B cell (primary cell): ENCODE results near the gene JAK1. TPM values are rescaled to one million over a fixed set of nuclear protein-coding genes. Genes with fewer than 3 reads are reported as not detected.
"Not testable (repeated sequence)": the region's sequence is repeated elsewhere in the genome, so short reads cannot be mapped to it uniquely, and the experiment has no call there.

Source experiments
- ATAC-seq: fragments of 200-7000 bp; cut with Tn5 transposase; one replicate; pipeline ENCODE4 v1.10.0; 2021; ENCODE audit warnings: low read depth, mild to moderate bottlenecking, moderate number of reproducible peaks, moderate library complexity
- CTCF ChIA-PET: fragments of 350-600 bp; sonication (Branson Sonifier 250); formaldehyde crosslinking; loops from one replicate; lab custom pipeline; 2021; ENCODE audit warnings: antibody characterized with exemption, inconsistent platforms; lab: Charles Lee
- POLR2A ChIA-PET: fragments of 350-600 bp; sonication (Branson Sonifier 250); formaldehyde crosslinking; loops from one replicate; lab custom pipeline; 2021; ENCODE audit warnings: antibody characterized with exemption; lab: Charles Lee
- DNase-seq: peaks from one replicate; pipeline ENCODE4 v3.0.0; 2013
- H2AFZ ChIP-seq: 2 replicates; pipeline ENCODE4 v1.6.1; 2012; ENCODE audit warnings: mild to moderate bottlenecking, low read depth, low read length; ENCODE audit not compliant: insufficient read depth, poor library complexity, severe bottlenecking
- H3K27ac ChIP-seq, 2 donors: 1 replicate in 1 of 2; 2 replicates in 1 of 2; pipeline ENCODE4 v1.5.1; 2012 to 2013; ENCODE audit warnings: low read length in 2 of 2, mild to moderate bottlenecking in 2 of 2, moderate library complexity in 1 of 2
- H3K27me3 ChIP-seq, 4 experiments: fragments of 200-600 bp in 1 of 4; sonication (generic) in 1 of 4; replicated peaks in 1 of 4; 1 replicate in 2 of 4; 2 replicates in 2 of 4; pipeline versions ENCODE4 v1.6.1 to v1.7.0; 2013 to 2016; ENCODE audit warnings: low read length in 3 of 4, mild to moderate bottlenecking in 2 of 4, mixed read lengths in 1 of 4, moderate library complexity in 1 of 4; ENCODE audit not compliant: insufficient read depth in 4 of 4, control insufficient read depth in 3 of 4; ENCODE audit errors: control extremely low read depth in 1 of 4
- H3K36me3 ChIP-seq, 2 experiments: replicated peaks in 1 of 2; 1 replicate in 1 of 2; 2 replicates in 1 of 2; pipeline versions ENCODE4 v1.6.1 to v1.7.1; 2013; ENCODE audit warnings: low read length in 1 of 2; ENCODE audit not compliant: insufficient read depth in 2 of 2, control insufficient read depth in 1 of 2; ENCODE audit errors: control extremely low read depth in 1 of 2, extremely low read depth in 1 of 2
- H3K4me1 ChIP-seq, 2 donors: fragments of 200-600 bp in 1 of 2; sonication (generic) in 1 of 2; 1 replicate in 1 of 2; 2 replicates in 1 of 2; pipeline versions ENCODE4 v1.5.1 to v1.6.1; 2013 to 2017; ENCODE audit warnings: low read length in 2 of 2; ENCODE audit not compliant: control insufficient read depth in 2 of 2, insufficient read depth in 2 of 2
- H3K4me2 ChIP-seq: replicated peaks from 2 replicates; pipeline ENCODE3; 2012; ENCODE audit warnings: mild to moderate bottlenecking, low read depth, low read length; ENCODE audit not compliant: poor library complexity, severe bottlenecking
- H3K4me3 ChIP-seq, 5 experiments: fragments of 200-600 bp in 1 of 5; sonication (generic) in 1 of 5; 1 replicate in 3 of 5; 2 replicates in 2 of 5; pipeline versions ENCODE4 v1.5.1 to v1.7.0; 2011 to 2016; ENCODE audit warnings: low read length in 4 of 5, mild to moderate bottlenecking in 4 of 5, low read depth in 2 of 5, control low read depth in 1 of 5, moderate library complexity in 1 of 5; ENCODE audit not compliant: insufficient read depth in 1 of 5; ENCODE audit errors: control extremely low read depth in 1 of 5, extremely low read depth in 1 of 5
- H3K79me2 ChIP-seq: fragments of 200-600 bp; sonication (generic); one replicate; pipeline ENCODE4 v1.6.0; 2016; ENCODE audit warnings: low read length; ENCODE audit not compliant: control insufficient read depth, insufficient read depth
- H3K9ac ChIP-seq: fragments of 200-600 bp; sonication (generic); 2 replicates; pipeline ENCODE4 v1.6.1; 2017; ENCODE audit warnings: mild to moderate bottlenecking, low read length, moderate library complexity
- H3K9me3 ChIP-seq, 3 donors: one replicate each; pipeline versions ENCODE4 v1.6.1 to v1.7.1; 2013; ENCODE audit warnings: low read length in 2 of 3; ENCODE audit not compliant: control insufficient read depth in 2 of 3, insufficient read depth in 1 of 3; ENCODE audit errors: control extremely low read depth in 1 of 3
- H4K20me1 ChIP-seq: 2 replicates; pipeline ENCODE4 v1.6.0; 2012; ENCODE audit warnings: mild to moderate bottlenecking, low read length; ENCODE audit not compliant: insufficient read depth, control insufficient read depth, poor library complexity, severe bottlenecking
- H3K27ac Mint-ChIP-seq: one replicate; pipeline ENCODE4 v1.8.0; 2021; ENCODE audit warnings: mixed read lengths
- H3K27me3 Mint-ChIP-seq: one replicate; pipeline ENCODE4 v1.8.0; 2021; ENCODE audit warnings: mixed read lengths
- H3K4me1 Mint-ChIP-seq: one replicate; pipeline ENCODE4 v1.8.0; 2021; ENCODE audit warnings: mixed read lengths
- H3K4me3 Mint-ChIP-seq: one replicate; pipeline ENCODE4 v1.8.0; 2021; ENCODE audit warnings: mixed read lengths
- H3K9me3 Mint-ChIP-seq: one replicate; pipeline ENCODE4 v1.8.0; 2022; ENCODE audit warnings: mixed read lengths; ENCODE audit not compliant: insufficient read depth
- EZH2 ChIP-seq: IDR thresholded peaks from 2 replicates; pipeline ENCODE4 v1.6.1; 2012; ENCODE audit warnings: borderline replicate concordance, low read depth, mild to moderate bottlenecking, moderate library complexity, low read length; ENCODE audit not compliant: insufficient read depth, poor library complexity, severe bottlenecking
- WGBS: methylation state at CpG from one replicate; pipeline ENCODE4 v1.1.5; 2013; ENCODE audit warnings: missing lambda C conversion rate; ENCODE audit not compliant: insufficient coverage; 5-methylcytosine and 5-hydroxymethylcytosine counted together
- intact Hi-C: fragments of 100-400 bp; cut with micrococcal nuclease; formaldehyde crosslinking; loops from one replicate; pipeline ENCODE4 v1.10.0; 2022
- polyA plus RNA-seq: library from polyadenylated mRNA; depleted of rRNA; stranded (reverse); fragments of >200 nt; gene quantifications from 2 replicates; pipeline ENCODE4 v1.2.3, GENCODE V29; 2012
- total RNA-seq, 2 donors: library from RNA; stranded (reverse); fragments of 120-200 nt in 1 of 2; gene quantifications; 1 replicate in 1 of 2; 2 replicates in 1 of 2; pipeline versions ENCODE4 v1.2.3 to v1.2.4, GENCODE V29; 2013 to 2022
- TF ChIP-seq, protein P1 (sequence below): fragments of 200-600 bp; IDR thresholded peaks from one replicate; pipeline ENCODE4 v1.8.0; 2022; ENCODE audit warnings: antibody characterized with exemption, mild to moderate bottlenecking

The JAK1 gene
- total and polyA plus RNA-seq, 2 donors (not counting 1 experiment from before 2014, with no cell fraction given) = 99.0 to 244 TPM

DNA sequence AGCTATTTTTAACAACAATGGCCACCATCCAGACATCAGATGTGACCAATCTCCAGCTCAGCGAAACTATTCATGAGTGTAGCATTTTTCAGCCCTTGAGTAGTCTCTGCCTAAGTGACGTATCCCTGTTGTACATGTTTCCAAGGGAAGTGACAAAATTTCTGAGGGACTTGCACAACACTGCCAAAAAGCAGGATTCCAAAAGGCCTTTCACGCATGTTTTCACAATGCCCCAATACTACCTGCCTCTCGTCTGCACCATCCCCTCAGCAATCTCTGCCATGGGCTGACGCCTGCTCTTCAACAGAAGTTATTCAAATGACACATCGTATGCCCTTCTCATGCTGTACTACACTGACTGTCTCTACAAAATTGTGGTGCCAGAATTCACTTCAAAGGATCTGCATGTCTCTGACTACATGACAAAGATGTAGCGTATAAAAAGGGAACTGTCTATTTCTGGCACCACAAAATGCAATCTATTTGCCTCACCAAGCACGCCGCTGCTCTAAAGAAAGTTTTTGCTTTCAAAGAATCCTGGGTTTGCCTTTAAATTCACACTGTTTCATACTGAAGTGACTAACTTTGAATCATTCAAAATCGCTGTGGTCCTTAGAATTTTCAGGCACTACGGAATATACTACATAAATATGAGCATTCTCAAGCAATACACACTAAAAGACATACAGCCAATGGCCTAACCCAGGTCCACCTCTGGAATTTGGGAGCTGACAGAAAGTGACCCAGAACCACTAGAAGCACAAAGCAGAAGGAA is 32.9 kb downstream of the JAK1 start:
- Histone ChIP-seq H3K4me2 (peak overlapping the region; percentile 67), H3K9ac (peak overlapping the region; percentile 36), H3K36me3 (peaks cover 0 to 6% of the 10 kb centered on the region in 2 experiments), H3K79me2 (peaks cover 96% of the 10 kb centered on the region), H3K4me3 (peak overlapping the region in 1 of 5 experiments; percentile 28), H3K4me1 (peaks cover 50 to 62% of the 10 kb centered on the region in 2 donors), H4K20me1 (peaks cover 89% of the 10 kb centered on the region), H3K27ac (peak overlapping the region; percentile 1 to 57), H2AFZ (no peak overlapping the region), H3K9me3 (no peaks in the 10 kb centered on the region), H3K27me3 (no peaks in the 10 kb centered on the region)
- Mint-ChIP-seq H3K27me3 (no peaks in the 10 kb centered on the region), H3K4me3 (peak overlapping the region; percentile 51), H3K4me1 (peaks cover 82% of the 10 kb centered on the region), H3K9me3 (no peaks in the 10 kb centered on the region), H3K27ac (peak overlapping the region; percentile 7)
- ChIA-PET CTCF (no interaction called here), POLR2A (no interaction called here)
- no peak for TF ChIP-seq EZH2
- TF ChIP-seq, protein P1, sequence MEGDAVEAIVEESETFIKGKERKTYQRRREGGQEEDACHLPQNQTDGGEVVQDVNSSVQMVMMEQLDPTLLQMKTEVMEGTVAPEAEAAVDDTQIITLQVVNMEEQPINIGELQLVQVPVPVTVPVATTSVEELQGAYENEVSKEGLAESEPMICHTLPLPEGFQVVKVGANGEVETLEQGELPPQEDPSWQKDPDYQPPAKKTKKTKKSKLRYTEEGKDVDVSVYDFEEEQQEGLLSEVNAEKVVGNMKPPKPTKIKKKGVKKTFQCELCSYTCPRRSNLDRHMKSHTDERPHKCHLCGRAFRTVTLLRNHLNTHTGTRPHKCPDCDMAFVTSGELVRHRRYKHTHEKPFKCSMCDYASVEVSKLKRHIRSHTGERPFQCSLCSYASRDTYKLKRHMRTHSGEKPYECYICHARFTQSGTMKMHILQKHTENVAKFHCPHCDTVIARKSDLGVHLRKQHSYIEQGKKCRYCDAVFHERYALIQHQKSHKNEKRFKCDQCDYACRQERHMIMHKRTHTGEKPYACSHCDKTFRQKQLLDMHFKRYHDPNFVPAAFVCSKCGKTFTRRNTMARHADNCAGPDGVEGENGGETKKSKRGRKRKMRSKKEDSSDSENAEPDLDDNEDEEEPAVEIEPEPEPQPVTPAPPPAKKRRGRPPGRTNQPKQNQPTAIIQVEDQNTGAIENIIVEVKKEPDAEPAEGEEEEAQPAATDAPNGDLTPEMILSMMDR = no peak
- 35% methylated on average over 11 of the region's 11 CpGs for WGBS
- intact Hi-C loops = no loop called here
- DNase-seq (peak; percentile 52), ATAC-seq (peak; percentile 70)

DNA sequence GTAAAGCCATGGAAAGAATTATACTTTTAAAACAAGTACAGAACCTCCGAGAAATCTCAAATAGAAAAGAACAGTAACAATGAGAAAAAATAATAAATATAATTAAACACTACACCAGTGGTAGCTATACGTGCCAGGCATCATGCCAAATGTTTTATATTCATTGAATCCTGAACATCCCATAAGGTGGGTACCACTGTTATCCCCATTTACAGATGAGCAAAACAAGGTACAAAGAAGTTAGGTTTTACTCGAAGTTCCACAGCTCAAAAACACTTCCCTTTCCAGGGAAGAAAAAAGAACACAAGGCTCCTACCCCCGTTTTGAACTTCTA is 33.4 kb downstream of the JAK1 start:
- H3K27ac Mint-ChIP-seq = peak overlapping the region; percentile 7
- no peaks in the 10 kb centered on the region for H3K27me3 Mint-ChIP-seq
- Histone ChIP-seq H3K9me3 (no peaks in the 10 kb centered on the region), H3K4me3 (no peak overlapping the region), H3K9ac (no peak overlapping the region), H3K27ac (peak overlapping the region in 1 of 2 donors; percentile 57), H3K79me2 (peaks cover 96% of the 10 kb centered on the region), H3K36me3 (peaks cover 0 to 6% of the 10 kb centered on the region in 2 experiments), H4K20me1 (peaks cover 90% of the 10 kb centered on the region), H2AFZ (no peak overlapping the region), H3K4me1 (peaks cover 56 to 65% of the 10 kb centered on the region in 2 donors), H3K4me2 (peak overlapping the region; percentile 67), H3K27me3 (no peaks in the 10 kb centered on the region)
- WGBS = 54% methylated on average over 1 of the region's 4 CpGs
- POLR2A ChIA-PET = no interaction called here
- no peak for ATAC-seq
- no peak for DNase-seq
- H3K4me1 Mint-ChIP-seq = peaks cover 84% of the 10 kb centered on the region
- H3K4me3 Mint-ChIP-seq = peak overlapping the region; percentile 51
- H3K9me3 Mint-ChIP-seq = no peaks in the 10 kb centered on the region
- TF ChIP-seq, protein P1 = no peak
- TF ChIP-seq EZH2 = no peak
- CTCF ChIA-PET = interaction anchor here (0.7 kb wide), 1 partner anchor 111 kb away, joined by 3 read pairs; no protein-coding TSS in a partner anchor
- intact Hi-C loops = no loop called here

- H3K27me3 ChIP-seq, H3K4me3 ChIP-seq, DNase-seq, H3K9ac ChIP-seq, H2AFZ ChIP-seq, H3K27ac Mint-ChIP-seq, H3K9me3 ChIP-seq, H3K4me3 Mint-ChIP-seq, H3K4me2 ChIP-seq, CTCF ChIA-PET, ATAC-seq, intact Hi-C loops, H3K27ac ChIP-seq, H3K27me3 Mint-ChIP-seq, POLR2A ChIA-PET, H3K9me3 Mint-ChIP-seq: not testable (repeated sequence)
- H3K4me1 Mint-ChIP-seq = peaks cover 89% of the 10 kb centered on the region
- peaks cover 56 to 72% of the 10 kb centered on the region in 2 donors for H3K4me1 ChIP-seq
- peaks cover 96% of the 10 kb centered on the region for H3K79me2 ChIP-seq
- H3K36me3 ChIP-seq = peaks cover 0 to 15% of the 10 kb centered on the region in 2 experiments
- H4K20me1 ChIP-seq = peaks cover 90% of the 10 kb centered on the region
Measured at GRCh38 chr1:64930640-64931039, 35.7 kb downstream of the JAK1 start.
